VCaP (cell line): Measurements from ENCODE around the gene STK32C.

ENCODE experiments used
- H3K27ac ChIP-seq: fragments of 450-650 bp; 2 replicates; pipeline ENCODE4 v1.5.1; 2017
- CTCF ChIP-seq: fragments of 450-650 bp; conservative IDR thresholded peaks from 2 replicates; pipeline ENCODE4 v1.5.1; 2017; ENCODE audit warnings: mild to moderate bottlenecking, moderate library complexity

Gene STK32C

GRCh38 chr10:132166216-132166950, 141.4 kb downstream of the STK32C start:
- TF ChIP-seq CTCF = no peak
- H3K27ac ChIP-seq = no peak overlapping the region

GRCh38 chr10:132165416-132165980, 142.3 kb downstream of the STK32C start:
- no peak overlapping the region for H3K27ac ChIP-seq
- no peak for TF ChIP-seq CTCF

- no peak for TF ChIP-seq CTCF
- no peak overlapping the region for H3K27ac ChIP-seq
Measured at GRCh38 chr10:132164761-132165278, 142.9 kb downstream of the STK32C start.

- no peak for TF ChIP-seq CTCF
- no peak overlapping the region for H3K27ac ChIP-seq
Measured at GRCh38 chr10:132163826-132164515, 143.8 kb downstream of the STK32C start.

GRCh38 chr10:132163278-132163765, 144.4 kb downstream of the STK32C start:
- TF ChIP-seq CTCF = no peak; the same call in 1 of the 2 replicates
- peak overlapping the region; percentile 62 for H3K27ac ChIP-seq

- H3K27ac ChIP-seq = peak overlapping the region; percentile 62
- no peak for TF ChIP-seq CTCF
Measured at GRCh38 chr10:132162590-132163277, 145.0 kb downstream of the STK32C start.
